Measurements from ENCODE around the gene SLC38A8. TPM values are rescaled to one million over a fixed set of nuclear protein-coding genes. Genes with fewer than 3 reads are reported as not detected.

Gene SLC38A8
- total RNA-seq, 6 experiments from 2014 or later: not detected

- peak; percentile 43 for DNase-seq
- peaks cover 5% of the 10 kb centered on the region; the same call in 1 of the 2 replicates for H3K4me1 Mint-ChIP-seq (ENCODE audit: low read depth)
- no peaks in the 10 kb centered on the region; the same call in 1 of the 2 replicates for H3K9me3 Mint-ChIP-seq
- H3K27me3 Mint-ChIP-seq (ENCODE audit: insufficient read depth): peaks cover 57% of the 10 kb centered on the region
- no peak overlapping the region for H3K27ac Mint-ChIP-seq
- no peak for TF ChIP-seq CTCF (IDR thresholded peaks at IDR 0.05)
- H3K4me3 Mint-ChIP-seq: no peak overlapping the region
- peaks cover 4% of the 10 kb centered on the region; the same call in 1 of the 2 replicates for H3K36me3 Mint-ChIP-seq (ENCODE audit: low read depth)
These were observed 1.5 kb downstream of the SLC38A8 start for GRCh38 chr16:84040823-84041820.

DNA sequence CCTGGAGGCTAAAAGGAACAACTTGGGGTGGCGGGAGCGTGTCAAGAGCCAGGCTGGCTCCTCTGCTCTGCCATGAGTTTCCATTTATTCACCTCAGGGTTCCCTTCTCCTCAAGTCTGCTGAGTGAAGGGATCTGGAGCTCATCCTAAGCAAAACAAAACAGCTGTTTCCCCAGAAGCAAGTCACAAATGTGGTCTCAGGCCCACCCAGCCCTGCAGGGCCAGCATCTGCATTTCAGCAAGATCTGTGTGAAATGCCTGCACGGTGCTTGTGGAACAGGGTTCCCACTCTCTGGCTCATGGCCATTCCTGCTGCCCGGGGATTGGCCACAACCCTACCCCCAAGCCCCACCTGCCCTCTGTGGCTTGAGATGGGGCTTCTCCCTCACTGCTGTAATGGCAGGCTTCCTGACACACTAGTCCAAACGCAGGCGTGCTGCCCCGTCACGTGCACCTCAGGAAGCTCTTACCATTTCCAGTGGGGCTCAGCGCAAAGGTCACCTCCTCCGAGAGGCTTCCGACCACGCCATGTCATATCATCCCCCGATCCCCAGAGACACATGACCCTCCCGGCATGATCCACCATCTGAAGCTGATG is 2.3 kb downstream of the SLC38A8 start:
- H3K27ac Mint-ChIP-seq: no peak overlapping the region
- no peak for DNase-seq
- peaks cover 60% of the 10 kb centered on the region for H3K27me3 Mint-ChIP-seq (ENCODE audit: insufficient read depth)
- TF ChIP-seq CTCF (IDR thresholded peaks at IDR 0.05): no peak
- no peak overlapping the region for H3K4me3 Mint-ChIP-seq
- peaks cover 5% of the 10 kb centered on the region; the same call in 1 of the 2 replicates for H3K4me1 Mint-ChIP-seq (ENCODE audit: low read depth)
- peaks cover 8% of the 10 kb centered on the region for H3K36me3 Mint-ChIP-seq (ENCODE audit: low read depth)
- peaks cover 7% of the 10 kb centered on the region for H3K9me3 Mint-ChIP-seq

- H3K4me1 Mint-ChIP-seq (ENCODE audit: low read depth): peaks cover 5% of the 10 kb centered on the region; the same call in 1 of the 2 replicates
- no peak overlapping the region for H3K4me3 Mint-ChIP-seq
- no peak for DNase-seq
- H3K36me3 Mint-ChIP-seq (ENCODE audit: low read depth): peaks cover 8% of the 10 kb centered on the region
- TF ChIP-seq CTCF (IDR thresholded peaks at IDR 0.05): no peak
- H3K9me3 Mint-ChIP-seq: peaks cover 10% of the 10 kb centered on the region
- peaks cover 63% of the 10 kb centered on the region for H3K27me3 Mint-ChIP-seq (ENCODE audit: insufficient read depth)
- no peak overlapping the region for H3K27ac Mint-ChIP-seq
These were observed 2.9 kb downstream of the SLC38A8 start for GRCh38 chr16:84039696-84040095.

DNA sequence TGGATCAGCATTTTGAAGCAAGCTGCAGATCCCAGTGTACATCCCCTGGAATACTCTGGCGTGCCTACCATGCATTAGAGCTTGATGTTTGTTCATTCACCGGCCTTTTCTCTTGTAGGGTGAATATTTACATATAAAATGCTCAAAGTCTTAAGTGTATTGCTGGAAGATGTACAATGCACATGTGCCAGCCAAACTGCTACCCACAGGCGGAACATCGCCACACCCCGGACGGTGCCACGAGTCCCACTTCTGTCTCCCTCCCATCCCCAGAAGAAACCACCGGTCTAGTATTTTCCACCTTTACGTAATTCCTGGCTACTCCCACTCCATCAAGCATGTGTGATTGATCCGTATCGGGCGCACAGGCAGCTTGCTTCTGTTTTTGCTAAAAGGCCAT is 4.1 kb downstream of the SLC38A8 start:
- H3K4me3 Mint-ChIP-seq: no peak overlapping the region
- no peak for TF ChIP-seq CTCF (IDR thresholded peaks at IDR 0.05)
- H3K27me3 Mint-ChIP-seq (ENCODE audit: insufficient read depth): peaks cover 58% of the 10 kb centered on the region
- H3K4me1 Mint-ChIP-seq (ENCODE audit: low read depth): peaks cover 5% of the 10 kb centered on the region; the same call in 1 of the 2 replicates
- DNase-seq: no peak
- H3K36me3 Mint-ChIP-seq (ENCODE audit: low read depth): peaks cover 8% of the 10 kb centered on the region
- peaks cover 10% of the 10 kb centered on the region for H3K9me3 Mint-ChIP-seq
- no peak overlapping the region for H3K27ac Mint-ChIP-seq

DNA sequence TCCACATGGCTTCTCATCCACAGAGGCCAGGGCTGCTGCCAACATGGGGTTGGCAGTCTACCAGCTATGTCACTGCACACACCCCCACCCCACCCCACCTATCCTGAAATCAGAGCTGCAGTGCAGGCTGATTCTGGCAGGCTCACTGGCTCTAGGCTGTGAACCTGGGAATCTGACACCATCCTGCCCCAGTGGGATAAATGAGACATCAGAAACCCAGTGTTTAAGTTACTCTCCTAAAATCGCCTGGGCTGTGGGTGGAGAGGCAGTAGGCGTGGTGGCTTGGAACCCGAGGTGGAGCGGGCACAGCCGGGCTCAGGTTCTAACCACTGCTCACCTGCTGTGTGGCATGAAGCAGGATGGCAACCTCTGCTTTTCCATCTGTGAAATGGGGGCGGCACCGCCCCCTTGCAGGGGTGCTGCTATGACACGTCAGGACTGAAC is 5.6 kb downstream of the SLC38A8 start:
- Mint-ChIP-seq H3K4me3 (no peak overlapping the region), H3K4me1 (ENCODE audit: low read depth) (peaks cover 5% of the 10 kb centered on the region; the same call in 1 of the 2 replicates), H3K36me3 (ENCODE audit: low read depth) (peaks cover 8% of the 10 kb centered on the region), H3K27ac (no peak overlapping the region), H3K9me3 (peaks cover 10% of the 10 kb centered on the region), H3K27me3 (ENCODE audit: insufficient read depth) (peaks cover 59% of the 10 kb centered on the region)
- no peak for DNase-seq
- no peak for TF ChIP-seq CTCF (IDR thresholded peaks at IDR 0.05)

Measured in HFFc6 (cell line).